Activated CD4-positive, alpha-beta T cell treated with anti-CD3 and anti-CD28 coated beads, Interleukin-2, amount 50 U/mL, for 48 hours (primary cell): ENCODE data around the gene NCEH1.
"Not testable (repeated sequence)": the region's sequence is repeated elsewhere in the genome, so short reads cannot be mapped to it uniquely, and the experiment has no call there.

ENCODE experiments used
- DNase-seq, 2 experiments: peaks; one replicate each; pipeline ENCODE4 v3.0.0-alpha.2; 2020

NCEH1 gene

GRCh38 chr3:172675441-172676193 lies 35.2 kb downstream of the NCEH1 start:
- DNase-seq, result no peak

- DNase-seq, result peak; percentile 72 to 82
Observed at GRCh38 chr3:172673210-172673679, 37.6 kb downstream of the NCEH1 start.

- DNase-seq, result no peak
Observed at GRCh38 chr3:172669021-172669420, 41.8 kb downstream of the NCEH1 start.

GRCh38 chr3:172666873-172667694 lies 43.8 kb downstream of the NCEH1 start:
- DNase-seq, result peak; percentile 72 to 82

- no peak for DNase-seq
Observed at GRCh38 chr3:172666181-172666872, 44.5 kb downstream of the NCEH1 start.

- DNase-seq, result not testable (repeated sequence)
Observed at GRCh38 chr3:172665510-172665909, 45.4 kb downstream of the NCEH1 start.

GRCh38 chr3:172660421-172660820 lies 50.4 kb downstream of the NCEH1 start:
- not testable (repeated sequence) for DNase-seq

GRCh38 chr3:172659246-172660002 lies 51.4 kb downstream of the NCEH1 start:
- DNase-seq, result no peak

- no peak for DNase-seq
Observed at GRCh38 chr3:172658344-172659245, 52.3 kb downstream of the NCEH1 start.

GRCh38 chr3:172656602-172657001 lies 54.3 kb downstream of the NCEH1 start:
- no peak for DNase-seq

GRCh38 chr3:172655388-172655787 lies 55.5 kb downstream of the NCEH1 start:
- DNase-seq, result no peak

GRCh38 chr3:172654470-172654869 lies 56.4 kb downstream of the NCEH1 start:
- no peak for DNase-seq

- no peak for DNase-seq
Observed at GRCh38 chr3:172653004-172653572, 57.8 kb downstream of the NCEH1 start.

GRCh38 chr3:172651936-172652625 lies 58.8 kb downstream of the NCEH1 start:
- no peak for DNase-seq

- DNase-seq, result no peak
Observed at GRCh38 chr3:172649987-172650386, 60.9 kb downstream of the NCEH1 start.

- DNase-seq, result no peak
Observed at GRCh38 chr3:172648747-172649146, 62.1 kb downstream of the NCEH1 start.

- no peak for DNase-seq
Observed at GRCh38 chr3:172647823-172648222, 63.0 kb downstream of the NCEH1 start.

GRCh38 chr3:172647080-172647479 lies 63.8 kb downstream of the NCEH1 start:
- no peak for DNase-seq

GRCh38 chr3:172646439-172647015 lies 64.3 kb downstream of the NCEH1 start:
- no peak for DNase-seq

- no peak for DNase-seq
Observed at GRCh38 chr3:172644258-172644657, 66.6 kb downstream of the NCEH1 start.
